ENCODE results near the gene GPR65.

GPR65 gene

GRCh38 chr14:88005050-88005481 lies at the start of gene GPR65:
GPR65 (plus strand) TSS chr14:88005135; CDS start chr14:88010848, 5,713 bp downstream.
- DNase-seq (ENCODE audit: low read depth in 3 of 3): no peak

GRCh38 chr14:87955501-87955900 lies 49.4 kb upstream of the GPR65 start:
- DNase-seq (ENCODE audit: low read depth in 3 of 3): no peak

DNA sequence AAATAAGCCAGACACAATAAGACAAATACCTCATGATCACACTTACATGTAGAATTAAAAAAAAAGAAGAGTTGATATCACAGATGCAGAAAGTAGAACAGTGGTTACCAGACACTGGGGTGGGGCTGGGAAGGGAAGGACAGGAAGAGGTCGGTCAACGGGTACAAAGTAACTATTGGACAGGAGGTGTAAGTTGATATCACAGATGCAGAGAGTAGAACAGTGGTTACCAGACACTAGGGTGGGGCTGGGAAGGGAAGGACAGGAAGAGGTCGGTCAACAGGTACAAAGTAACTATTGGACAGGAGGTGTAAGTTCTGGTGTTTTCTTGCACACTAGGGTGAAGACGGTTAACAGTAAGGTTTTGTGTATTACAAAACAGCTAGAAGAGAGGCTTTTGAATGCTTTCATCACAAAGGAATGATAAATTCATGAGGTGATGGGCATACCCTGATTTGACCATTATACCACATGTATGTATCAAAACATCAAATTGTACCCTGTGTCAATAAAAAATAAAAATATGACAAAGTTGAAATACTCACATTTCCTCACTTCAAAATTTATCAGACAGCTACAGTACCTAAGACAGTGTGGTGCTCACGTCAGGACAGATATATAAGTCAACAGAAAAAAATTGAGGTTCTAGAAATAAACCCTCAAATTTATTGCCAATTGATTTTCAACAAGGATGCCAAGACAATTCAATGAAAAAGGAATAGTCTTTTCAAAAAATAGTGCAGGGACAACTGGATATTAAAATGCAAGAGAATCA lies 44.7 kb upstream of the GPR65 start:
- DNase-seq (ENCODE audit: low read depth in 3 of 3): no peak

GRCh38 chr14:87961246-87961645 lies 43.7 kb upstream of the GPR65 start:
- no peak for DNase-seq (ENCODE audit: low read depth in 3 of 3)

- no peak for DNase-seq (ENCODE audit: low read depth in 3 of 3)
These were observed 38.1 kb upstream of the GPR65 start for GRCh38 chr14:87966816-87967215.

- no peak for DNase-seq (ENCODE audit: low read depth in 3 of 3)
These were observed 37.4 kb upstream of the GPR65 start for GRCh38 chr14:87967496-87967895.

DNA sequence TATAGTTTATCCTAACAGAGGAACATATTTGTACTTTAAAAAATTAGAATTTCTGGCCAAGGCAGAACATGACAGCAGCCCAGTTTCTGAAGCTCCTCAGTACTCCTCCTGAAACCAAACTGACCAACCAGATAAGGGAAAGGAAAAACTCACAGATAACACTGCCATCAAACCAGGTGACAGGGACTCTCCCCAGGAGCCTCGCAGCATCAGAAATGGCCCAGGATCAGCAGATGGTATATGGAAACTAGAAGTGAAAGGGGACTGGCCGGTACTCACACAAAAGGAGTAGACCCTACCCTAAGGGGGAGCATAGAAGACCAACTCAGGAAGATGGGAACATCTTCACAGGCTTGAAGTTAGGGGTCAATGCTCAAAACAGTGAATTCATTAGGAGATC lies 33.9 kb upstream of the GPR65 start:
- DNase-seq (ENCODE audit: low read depth in 3 of 3): no peak

DNA sequence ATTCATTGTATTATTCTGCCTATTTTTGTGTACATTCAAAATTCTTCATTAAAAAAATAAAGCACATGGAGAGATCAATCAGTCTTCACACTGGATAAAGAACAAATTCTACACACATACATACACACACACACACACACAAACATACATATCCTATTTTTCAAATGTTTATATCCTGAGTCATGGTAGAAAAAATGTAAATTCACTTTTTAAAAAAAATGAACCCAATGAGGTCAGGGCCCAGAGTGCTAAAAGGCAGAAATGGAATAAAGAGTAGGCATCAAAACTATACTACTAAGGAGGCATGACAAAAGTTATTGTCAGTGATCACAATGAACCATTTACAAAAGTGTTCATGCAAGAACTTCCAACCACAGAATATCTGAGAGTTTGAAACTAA lies 29.3 kb upstream of the GPR65 start:
- DNase-seq (ENCODE audit: low read depth in 3 of 3): no peak

DNA sequence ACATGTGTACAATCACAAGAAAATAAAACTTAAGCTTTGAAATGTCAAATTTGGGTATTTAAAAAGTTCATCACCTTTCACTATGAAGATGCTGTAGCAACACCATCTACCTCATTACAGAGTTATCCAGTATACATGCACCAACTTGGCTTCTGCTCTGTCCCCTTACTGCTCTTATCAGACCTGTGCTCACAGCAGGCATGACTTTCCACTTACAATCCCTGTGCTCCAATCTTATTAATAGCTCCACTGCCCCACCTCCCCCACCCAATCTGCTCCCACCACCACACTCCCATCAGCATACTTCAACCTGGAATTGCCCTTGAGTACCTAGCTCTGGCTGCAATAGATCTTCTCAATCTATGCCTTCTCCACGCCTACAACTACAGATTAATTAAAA lies 25.2 kb upstream of the GPR65 start:
- no peak for DNase-seq (ENCODE audit: low read depth in 3 of 3)

DNA sequence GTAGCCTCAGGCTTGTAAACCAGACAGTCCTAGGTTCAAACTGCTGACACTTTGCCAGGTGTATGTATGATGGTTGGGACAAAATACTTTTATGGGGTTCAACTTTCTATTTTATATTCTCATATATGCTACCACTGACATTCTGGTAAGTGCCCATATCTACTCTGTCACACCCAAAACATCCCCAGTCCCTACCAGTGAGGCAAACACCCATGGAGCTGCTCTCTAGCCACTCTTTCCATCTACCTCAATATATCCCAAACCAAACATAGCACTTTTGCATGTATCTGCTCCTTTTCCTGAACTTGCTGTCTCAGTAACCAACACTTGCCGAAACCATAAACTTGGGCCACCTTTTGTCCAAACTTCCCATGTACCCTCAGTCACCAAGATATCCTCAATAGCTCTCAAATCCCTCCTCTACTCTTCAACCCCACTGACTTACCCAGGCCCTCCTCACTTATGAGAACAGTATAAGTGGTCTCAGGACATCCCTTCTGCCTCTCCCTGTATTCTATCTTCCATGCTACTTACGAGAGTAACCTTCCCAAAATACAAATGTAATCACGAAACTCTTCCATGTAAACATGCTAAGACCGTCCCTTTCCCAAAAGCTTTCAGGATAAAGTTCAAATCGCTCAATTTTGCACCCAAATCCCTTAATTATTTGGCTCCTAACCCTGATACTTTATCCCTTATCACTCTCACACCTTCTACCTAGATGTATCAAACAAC lies 15.5 kb upstream of the GPR65 start:
- no peak for DNase-seq (ENCODE audit: low read depth in 3 of 3)

- DNase-seq (ENCODE audit: low read depth in 3 of 3): no peak
These were observed 15.0 kb upstream of the GPR65 start for GRCh38 chr14:87989956-87990299.

GRCh38 chr14:87990682-87991081 lies 14.3 kb upstream of the GPR65 start:
- no peak for DNase-seq (ENCODE audit: low read depth in 3 of 3)

- DNase-seq (ENCODE audit: low read depth in 3 of 3): no peak
These were observed 12.6 kb upstream of the GPR65 start for GRCh38 chr14:87992346-87992717.

DNA sequence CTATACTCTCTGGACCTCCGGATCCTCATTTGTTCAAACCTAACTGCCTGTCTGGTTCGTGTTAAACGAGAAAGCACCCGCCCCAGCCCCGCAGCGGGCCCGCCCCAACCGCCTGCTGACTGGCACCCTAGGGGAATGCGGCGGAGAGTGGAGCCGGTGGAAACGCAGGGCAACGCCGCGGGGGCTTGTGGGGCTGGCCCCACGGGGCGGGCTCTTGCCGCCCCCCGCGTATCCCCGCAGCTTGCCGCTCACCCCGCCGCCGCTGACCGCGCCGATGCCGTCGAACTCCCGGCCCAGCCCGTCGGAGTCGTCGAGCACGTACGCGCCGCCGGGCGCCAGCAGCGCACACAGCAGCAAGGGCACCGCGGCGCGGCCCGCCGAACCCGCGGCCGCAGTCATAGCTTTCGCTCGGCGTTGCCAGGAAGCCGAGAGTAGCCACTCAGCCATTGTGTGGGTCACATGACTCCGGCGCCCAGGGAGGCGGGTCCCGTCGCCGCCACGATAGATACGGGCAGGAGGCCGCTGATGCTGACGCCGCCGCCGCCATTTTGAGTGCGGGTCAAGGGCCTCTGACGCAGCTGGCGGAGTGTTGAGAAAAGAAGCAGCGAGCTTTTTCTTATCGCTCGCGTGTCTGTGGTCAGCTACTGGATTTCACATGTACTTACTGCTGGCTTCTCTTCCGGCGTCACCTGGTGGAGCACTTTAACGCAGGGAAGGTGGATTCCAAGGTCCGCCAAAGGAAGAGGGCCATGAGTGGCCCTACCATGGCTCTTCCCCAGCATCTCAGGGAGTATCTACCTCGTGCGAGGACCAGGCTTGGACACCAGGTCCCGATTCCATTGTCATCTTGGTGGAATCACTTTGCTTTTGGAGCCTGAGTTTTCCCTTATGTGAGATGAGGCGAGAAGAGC lies 12.0 kb upstream of the GPR65 start, which contains the start of gene GALC:
GALC (minus strand) TSS at position 465 of the 911 bp plus-strand sequence; CDS start at position 447, 18 bp downstream.
- peak; percentile 87 to 95 (median 89) for DNase-seq (ENCODE audit: low read depth in 3 of 3)

GRCh38 chr14:87994974-87995373 lies 10.0 kb upstream of the GPR65 start:
- no peak for DNase-seq (ENCODE audit: low read depth in 3 of 3)

DNA sequence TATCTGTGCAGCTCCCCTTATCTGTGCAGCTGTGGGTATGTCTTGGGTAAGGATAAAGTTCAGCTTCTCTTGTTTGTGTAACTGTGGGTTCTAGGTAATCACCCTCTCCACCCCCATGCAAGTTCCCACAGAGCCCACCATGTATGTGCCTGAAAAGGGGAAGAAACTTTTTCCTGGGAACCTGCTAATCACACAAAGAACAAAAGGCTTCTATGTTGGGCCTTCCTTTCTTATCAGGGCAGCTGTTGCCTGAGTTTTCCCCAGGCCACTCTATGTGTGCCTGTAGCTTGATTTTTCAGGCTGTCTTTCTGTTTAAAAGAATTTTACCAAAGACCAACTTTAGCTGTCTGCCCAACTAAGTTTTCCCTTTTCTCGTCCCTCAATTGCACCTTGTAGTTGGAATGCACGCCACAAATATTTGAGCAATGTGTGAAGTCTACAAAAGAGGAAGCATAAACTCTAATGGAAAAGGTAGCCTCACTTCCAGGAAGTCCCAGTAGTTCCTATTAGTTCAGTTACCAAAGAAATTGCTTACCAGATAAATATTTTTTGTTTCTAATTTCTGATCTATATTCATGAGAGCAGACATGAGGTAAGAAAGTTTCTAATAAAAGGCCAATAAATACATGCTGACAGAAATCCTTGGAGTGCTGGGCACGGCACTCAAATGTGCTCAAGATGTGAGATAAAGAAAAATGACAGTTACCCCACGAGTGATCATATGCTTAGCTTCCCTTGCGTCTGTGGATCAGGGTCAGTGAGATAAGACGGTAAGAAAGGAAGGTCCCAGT lies 9.2 kb upstream of the GPR65 start:
- DNase-seq (ENCODE audit: low read depth in 3 of 3): no peak

GRCh38 chr14:87996291-87996592 lies 8.7 kb upstream of the GPR65 start:
- no peak for DNase-seq (ENCODE audit: low read depth in 3 of 3)

DNA sequence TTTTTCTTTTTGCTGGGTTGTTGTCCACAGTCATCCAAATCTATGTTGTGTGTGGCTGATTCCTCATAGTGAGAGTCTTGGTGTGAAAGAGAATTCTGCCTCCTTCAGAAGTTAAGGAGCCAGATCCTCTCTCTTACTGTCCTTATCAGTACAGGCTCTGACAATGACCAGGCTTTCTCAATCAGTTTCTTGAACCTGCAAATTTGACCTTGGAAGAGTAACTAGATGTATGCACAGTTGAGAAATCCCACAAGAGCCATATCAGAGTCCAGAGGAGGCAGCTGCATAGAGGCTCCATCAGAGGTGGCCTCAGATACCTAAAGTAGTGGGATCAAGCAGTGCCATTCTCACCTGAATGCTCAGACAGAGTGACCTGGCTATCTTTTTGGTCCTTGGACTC lies 6.5 kb upstream of the GPR65 start:
- no peak for DNase-seq (ENCODE audit: low read depth in 3 of 3)

DNA sequence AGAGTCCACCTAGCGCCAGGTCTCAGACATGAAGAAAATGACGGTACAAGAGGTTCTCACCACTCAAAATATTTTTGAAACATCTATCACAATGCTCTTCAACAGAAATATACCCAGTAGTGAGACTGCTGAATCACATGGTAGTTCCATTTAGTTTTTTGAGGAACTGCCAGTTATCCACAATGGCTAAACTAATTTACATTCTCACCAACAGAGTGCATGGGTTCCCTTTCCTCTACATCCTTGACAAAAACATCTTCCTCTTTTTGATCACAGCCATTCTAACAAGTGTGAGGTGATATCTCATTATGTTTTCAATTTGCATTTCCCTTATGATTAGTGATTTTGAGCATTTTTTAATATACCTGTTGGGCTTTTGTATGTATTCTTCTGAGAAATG lies 5.7 kb upstream of the GPR65 start:
- no peak for DNase-seq (ENCODE audit: low read depth in 3 of 3)

- no peak for DNase-seq (ENCODE audit: low read depth in 3 of 3)
These were observed 2.4 kb upstream of the GPR65 start for GRCh38 chr14:88002421-88003075.

DNA sequence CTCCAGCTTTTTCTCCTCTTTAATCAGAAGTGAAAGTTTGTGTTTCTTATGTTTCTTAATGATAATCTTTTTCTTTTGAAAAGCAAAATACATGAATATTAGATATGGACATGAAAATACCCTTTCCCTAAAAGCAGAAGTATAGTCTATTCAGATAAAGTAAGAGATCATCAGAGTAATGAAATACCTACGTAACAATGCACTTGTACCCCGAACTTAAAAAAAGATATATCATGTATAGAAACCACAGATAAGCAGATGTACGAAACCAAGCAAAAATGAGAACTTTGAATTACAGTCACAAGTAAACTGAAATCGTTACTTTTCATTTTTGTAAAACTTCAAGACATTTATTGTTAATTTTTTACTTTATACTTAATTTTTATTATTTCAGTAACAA lies 1.5 kb upstream of the GPR65 start:
- DNase-seq (ENCODE audit: low read depth in 3 of 3): no peak
